HPDE6-E6E7 (cell line): ENCODE results near the gene ANKRD33B.
"Not testable (repeated sequence)": the region's sequence is repeated elsewhere in the genome, so short reads cannot be mapped to it uniquely, and the experiment has no call there.

ENCODE experiments used
- DNase-seq: peaks from one replicate; pipeline ENCODE4 v3.0.0; 2011; ENCODE audit warnings: missing footprints; ENCODE audit errors: extremely low spot score

ANKRD33B gene

GRCh38 chr5:10593531-10594181 is 29.8 kb downstream of the ANKRD33B start:
- DNase-seq, result no peak

DNA sequence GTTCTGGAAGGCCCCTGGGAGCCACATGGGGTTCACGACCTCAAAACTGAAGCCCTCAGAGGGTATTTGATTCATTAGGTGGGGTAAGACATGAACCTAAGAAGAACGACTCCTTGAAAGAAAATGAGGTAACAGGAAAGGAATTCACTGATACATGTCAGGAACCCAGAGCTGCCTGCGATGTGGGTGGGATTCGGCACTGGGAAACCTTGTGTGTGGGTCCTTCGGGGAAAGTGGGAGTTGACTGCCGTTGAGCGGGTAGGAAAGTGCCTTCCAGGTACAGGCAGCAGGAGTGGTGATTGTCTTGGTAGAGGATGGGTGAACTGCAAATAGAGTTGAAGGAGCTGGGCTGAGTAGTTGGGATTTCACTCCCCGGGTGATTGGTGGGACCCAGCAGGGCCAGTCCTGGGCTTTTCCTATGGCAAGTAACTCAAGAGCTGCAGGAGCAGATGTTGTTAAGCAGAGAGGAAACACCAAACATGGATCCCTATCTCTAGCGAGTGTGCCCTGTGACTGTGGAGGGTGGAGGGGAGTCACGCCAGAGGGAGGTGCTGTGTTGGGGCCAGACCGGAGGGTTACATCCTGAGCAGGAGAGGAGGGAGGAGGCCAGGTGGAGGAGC is 30.8 kb downstream of the ANKRD33B start:
- DNase-seq, result no peak

GRCh38 chr5:10595293-10595671 is 31.4 kb downstream of the ANKRD33B start:
- no peak for DNase-seq

GRCh38 chr5:10595672-10596309 is 31.9 kb downstream of the ANKRD33B start:
- DNase-seq, result peak; percentile 93

GRCh38 chr5:10596310-10596703 is 32.4 kb downstream of the ANKRD33B start:
- no peak for DNase-seq

DNA sequence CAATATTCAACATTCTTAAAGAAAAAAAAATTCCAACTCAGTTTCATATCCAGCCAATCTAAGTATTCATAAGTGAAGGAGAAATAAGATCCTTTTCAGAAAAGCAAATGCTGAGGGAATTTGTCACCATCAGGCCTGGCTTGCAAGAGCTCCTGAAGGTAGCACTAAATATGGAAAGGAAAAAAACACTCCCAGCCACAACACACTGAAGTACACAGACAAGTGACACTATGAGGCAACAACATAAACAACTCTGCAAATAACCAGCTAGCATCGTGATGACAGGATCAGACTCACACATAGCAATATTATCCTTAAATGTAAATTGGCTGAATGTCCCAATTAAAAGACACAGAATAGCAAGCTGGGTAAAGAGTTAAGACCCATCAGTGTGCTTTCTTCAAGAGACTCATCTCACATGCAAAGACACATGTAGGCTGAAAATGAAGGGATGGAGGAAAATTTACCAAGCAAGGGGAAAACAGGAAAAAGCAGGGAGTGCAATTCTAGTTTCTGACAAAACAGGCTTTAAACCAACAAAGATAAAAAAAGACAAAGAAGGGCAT is 33.1 kb downstream of the ANKRD33B start:
- DNase-seq, result no peak

DNA sequence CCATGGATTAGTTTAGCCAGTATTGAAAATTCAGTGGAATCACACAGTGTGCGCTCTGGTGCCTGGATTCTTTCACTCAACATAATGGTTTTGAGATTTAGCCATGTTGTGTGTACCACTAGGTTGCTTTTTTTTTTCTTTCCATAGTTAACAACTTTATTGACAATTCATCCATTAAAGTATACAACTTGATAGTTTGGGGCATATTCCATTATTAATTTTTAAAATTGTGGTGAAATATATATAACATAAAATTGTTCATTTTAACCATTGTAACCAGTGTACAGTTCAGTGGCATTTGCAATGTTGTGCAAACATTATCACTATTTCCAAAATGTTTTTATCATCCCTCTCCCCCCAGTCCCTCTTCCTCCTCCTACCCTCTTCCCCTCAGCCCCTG is 35.2 kb downstream of the ANKRD33B start:
- no peak for DNase-seq

DNA sequence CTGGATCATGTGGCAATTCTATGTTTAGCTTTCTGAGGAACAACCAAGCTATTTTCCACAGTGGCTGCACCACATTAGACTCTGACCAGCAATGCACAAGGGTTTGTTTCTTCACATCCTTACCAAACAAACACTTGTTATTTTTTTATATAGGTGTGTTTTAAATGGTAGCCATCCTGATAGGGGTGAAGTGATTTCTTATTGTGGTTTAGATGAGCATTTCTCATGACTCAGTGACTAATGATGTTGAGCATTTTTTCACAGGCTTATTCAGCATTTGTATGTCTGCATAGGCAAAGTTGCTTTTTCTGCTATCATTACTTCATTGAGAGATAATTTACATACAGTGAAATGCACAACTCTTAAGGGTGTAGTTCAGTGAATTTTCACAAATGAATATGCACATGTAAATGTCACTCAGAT is 36.0 kb downstream of the ANKRD33B start:
- DNase-seq, result peak; percentile 26

DNA sequence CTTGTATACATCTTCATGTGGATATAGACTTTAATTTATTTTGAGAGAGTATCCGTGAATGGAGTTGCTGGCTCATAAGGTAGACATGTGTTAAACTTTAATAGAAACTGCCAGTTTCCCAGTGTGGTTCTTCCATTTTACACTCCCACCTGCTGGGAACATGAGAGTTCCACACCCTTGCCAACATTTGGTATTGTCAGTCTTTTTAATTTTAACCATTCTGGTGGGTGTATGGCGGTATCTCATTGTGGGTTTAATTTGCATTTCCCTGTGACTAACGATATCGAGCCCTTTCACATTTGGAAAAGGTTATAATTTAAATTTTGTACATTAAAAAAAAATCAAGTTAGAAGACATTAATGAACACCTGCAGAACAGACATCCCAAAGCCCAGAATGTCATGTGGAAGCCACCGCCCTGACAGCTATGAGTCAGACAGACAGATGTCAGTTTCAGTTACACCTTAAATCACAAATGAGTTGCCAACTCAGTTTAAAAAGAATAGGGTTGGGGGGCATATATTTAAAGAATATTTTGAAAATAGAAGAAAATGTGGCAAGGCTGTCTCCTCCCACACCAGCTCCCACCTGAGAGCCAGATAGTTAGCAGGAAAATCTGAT is 36.9 kb downstream of the ANKRD33B start:
- no peak for DNase-seq

GRCh38 chr5:10601246-10602030 is 37.6 kb downstream of the ANKRD33B start:
- DNase-seq, result peak; percentile 88

- DNase-seq, result no peak
Measured at GRCh38 chr5:10602031-10602806, 38.3 kb downstream of the ANKRD33B start.

DNA sequence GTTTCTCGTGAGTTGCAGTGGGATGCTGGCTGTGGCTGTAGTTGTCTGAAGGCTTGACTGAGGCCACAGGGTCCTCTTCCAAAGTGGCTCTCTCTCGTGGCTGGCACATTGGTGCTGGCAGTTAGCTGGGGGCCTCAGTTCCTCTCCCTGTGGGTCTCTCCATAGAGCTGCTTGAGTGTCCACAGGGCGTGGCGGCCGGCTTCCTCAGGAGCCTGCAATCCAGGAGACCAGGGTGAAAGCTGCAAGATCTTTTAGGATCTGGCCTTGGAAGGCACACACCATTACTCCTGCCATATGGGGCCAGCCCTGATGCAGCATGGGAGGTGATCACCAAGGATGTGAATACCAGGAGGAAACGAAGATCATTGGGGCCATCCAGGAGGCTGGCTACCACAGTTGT is 41.1 kb downstream of the ANKRD33B start:
- no peak for DNase-seq

DNA sequence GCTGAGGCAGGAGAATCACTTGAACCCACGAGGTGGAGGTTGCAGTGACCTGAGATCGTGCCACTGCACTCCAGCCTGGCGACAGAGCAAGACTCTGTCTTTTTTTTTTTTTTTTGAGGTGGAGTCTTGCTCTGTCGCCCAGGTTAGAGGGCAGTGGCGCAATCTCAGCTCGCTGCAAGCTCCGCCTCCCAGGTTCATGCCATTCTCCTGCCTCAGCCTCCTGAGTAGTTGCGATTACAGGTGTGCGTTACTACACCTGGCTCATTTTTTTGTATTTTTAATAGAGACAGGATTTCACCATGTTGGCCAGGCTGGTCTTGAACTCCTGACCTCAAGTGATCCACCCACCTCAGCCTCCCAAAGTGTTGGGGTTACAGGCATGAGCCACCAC is 42.8 kb downstream of the ANKRD33B start:
- not testable (repeated sequence) for DNase-seq

- no peak for DNase-seq
Measured at GRCh38 chr5:10607023-10607665, 43.3 kb downstream of the ANKRD33B start.

DNA sequence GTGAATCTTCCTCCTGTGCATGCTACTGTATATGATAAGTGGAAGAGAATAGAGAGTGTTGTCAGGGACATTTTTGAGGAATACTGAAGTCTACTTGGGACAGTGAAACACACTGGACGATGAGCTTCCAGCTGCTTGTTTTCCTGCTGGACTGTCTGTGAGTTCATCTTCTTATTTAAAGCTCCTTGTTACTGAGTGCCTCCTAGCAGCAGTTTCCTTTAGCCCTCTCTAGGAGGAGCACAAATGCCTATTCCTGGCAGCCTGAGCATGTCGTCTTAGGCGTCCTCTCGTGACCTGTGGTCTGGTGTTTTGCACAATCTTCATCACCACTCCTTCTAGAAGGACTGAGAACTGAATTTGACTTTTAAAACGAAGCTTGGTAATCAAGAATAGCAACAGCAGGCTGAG is 43.8 kb downstream of the ANKRD33B start:
- no peak for DNase-seq

DNA sequence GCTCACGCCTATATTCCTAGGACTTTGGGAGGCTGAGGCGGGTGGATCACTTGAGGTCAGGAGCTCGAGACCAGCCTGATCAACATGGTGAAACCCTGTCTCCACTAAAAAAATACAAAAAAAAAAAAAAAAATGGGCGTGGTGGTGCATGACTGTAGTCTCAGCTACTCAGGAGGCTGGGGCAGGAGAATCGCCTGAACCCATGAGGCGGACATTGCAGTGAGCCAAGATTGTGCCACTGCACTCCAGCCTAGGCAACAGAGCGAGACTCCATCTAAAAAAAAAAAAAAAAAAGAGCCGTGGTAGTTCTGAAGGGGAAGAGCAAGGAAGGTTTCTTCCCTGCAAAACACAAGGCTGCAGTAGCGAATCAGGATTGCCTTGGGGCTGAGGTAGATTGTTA is 44.2 kb downstream of the ANKRD33B start:
- DNase-seq, result not testable (repeated sequence)

DNA sequence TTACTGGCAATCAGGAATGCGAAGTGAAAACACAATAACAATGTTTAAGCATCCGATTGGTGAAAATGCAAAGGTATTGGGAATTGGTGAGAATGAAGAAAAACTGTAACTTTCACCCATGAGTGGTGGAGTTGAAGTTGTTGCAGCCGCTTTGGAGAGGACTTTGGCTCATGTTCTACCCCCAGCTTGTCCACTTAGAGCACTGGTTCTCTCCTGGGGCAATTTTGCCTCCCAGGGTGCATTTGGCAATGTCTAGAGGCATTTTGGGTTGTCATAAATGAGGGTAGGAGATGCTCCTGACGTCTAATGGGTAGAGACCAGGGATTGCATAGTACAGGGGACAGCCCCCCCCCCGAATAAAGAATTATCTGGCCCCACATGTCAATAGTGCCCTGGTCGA is 46.2 kb downstream of the ANKRD33B start:
- DNase-seq, result no peak

DNA sequence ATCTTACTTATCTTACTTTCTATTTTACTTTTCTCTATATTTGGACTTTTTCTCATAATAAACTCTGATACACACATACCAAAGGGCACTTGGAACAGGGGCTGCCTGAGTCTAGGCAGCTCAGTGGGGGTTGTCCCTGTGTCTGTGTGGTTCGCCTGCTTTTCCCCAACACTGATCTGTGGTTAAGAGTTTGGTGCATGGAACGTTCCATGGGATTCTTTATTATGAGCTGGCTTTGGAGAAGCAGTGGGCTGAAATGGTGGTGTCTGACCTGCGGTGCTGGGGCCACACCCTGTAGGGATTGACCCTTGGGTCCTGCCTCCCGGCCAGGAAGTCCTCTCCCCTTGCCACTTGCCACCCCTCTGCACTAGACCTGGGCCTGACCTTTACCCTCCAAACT is 47.4 kb downstream of the ANKRD33B start:
- DNase-seq, result no peak

DNA sequence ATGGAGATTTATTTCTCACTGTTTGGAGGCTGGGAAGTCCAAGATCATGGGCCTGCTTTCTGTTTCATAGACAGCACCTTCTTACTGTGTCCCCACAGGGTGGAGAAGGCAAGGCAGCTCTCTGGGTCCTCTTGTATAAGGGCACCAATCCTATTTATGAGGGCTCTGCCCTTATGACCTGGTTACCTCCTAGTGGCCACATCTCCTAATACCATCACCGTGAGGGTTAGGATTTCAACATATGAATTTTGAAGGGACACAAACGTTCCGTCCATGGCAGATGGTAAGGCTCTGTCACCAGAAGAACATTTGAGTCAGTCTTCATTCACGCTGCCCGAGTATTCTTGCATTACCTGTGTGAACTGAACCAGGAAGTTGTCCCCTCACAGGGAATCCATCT is 48.4 kb downstream of the ANKRD33B start:
- DNase-seq, result no peak

DNA sequence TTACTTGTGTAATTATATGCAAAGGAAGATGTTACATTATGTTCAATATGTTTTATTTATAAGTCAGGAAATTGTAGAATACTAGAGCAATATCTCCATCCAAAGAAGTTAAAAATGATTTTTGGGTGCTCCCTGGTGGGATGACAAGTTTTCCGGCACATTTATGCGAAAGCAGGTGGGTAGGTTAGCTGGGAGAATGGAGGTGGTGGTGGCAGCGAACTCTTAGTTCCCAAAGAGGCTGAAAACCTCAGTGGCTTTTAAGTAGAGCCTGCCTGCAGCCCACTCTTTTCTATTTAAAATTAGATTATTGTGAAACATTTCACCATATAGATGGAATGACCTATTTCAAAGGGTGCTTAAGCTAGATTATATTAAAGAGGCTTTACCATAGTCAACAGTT is 51.8 kb downstream of the ANKRD33B start:
- DNase-seq, result no peak
